Stimulated activated CD8-positive, alpha-beta memory T cell treated with anti-CD3 and anti-CD28 coated beads, Interleukin-4, amount 100 ng/mL, for 1 hour (primary cell): Measurements from ENCODE around the gene CDC123.
A peak's percentile ranks its signal among the peaks of the same experiment; 100 is the strongest.
"Not testable (repeated sequence)": the region's sequence is repeated elsewhere in the genome, so short reads cannot be mapped to it uniquely, and the experiment has no call there.

Experiments
- DNase-seq, 2 donors: peaks; one replicate each; pipeline ENCODE4 v3.0.0-alpha.2; 2020; ENCODE audit warnings: low read depth in 2 of 2, low spot score in 1 of 2

CDC123 gene

DNA sequence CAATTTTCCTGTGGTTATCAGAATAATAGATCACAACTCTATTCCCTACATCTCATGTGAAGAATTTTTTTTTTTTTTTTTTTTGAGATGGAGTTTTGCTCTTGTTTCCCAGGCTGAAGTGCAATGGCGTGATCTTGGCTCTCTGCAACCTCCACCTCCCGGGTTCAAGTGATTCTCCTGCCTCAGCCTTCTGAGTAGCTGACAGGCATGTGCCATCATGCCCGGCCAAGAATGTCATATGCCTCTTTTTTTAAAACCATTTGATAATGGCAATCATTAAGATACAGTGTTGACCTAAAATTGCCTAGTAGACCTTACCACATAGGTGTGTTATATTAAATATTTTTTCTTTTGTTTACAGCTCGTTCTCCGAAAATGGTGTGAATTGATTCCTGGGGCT, 38.7 kb downstream of the CDC123 start:
- not testable (repeated sequence) for DNase-seq

DNA sequence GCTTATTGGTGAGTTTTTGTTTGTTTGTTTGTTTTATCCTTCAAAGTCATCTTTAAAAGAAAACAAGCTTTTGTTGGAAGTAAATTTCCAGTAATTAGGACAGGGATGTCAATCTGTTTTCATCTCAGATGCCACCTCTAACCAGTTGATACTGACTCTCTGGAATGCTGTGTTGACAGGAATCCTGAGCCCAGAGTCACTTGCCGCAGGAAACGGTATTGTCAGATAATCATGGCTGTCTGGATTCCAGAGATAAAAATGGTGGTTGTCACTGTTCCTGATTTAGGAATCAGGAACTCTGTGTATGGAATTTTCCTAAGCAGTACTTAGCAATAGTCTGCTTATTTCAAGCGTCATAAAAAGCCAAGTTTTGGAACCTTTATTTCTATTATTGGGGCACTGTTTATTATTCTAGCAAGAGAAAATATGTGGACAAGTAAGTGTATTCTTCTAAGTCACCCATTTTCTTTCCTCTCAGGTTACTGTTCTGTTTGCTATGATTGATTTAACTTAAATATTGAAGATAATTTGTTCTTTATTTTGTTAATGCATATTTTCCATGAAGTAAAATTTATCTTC, 39.2 kb downstream of the CDC123 start:
- DNase-seq: no peak

DNA sequence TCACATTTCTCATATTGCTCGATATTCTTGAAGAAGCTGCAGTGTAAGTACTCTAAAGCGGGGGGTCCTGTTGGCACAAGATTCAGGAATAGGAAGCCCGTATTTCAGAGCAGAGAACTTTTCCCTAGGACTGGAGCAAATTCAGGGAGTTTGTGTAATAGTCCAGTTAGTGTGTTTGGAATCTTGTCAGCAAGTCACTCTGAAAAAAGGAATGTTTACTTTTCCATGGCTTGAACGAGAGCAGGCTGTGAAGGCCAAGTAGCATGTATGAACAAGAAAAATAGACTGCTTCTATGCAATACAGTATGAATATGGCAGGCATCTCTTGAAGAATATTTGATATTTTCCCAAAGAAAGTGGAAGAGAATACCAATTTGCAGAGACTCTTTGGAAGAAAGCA, 39.8 kb downstream of the CDC123 start:
- no peak for DNase-seq

DNA sequence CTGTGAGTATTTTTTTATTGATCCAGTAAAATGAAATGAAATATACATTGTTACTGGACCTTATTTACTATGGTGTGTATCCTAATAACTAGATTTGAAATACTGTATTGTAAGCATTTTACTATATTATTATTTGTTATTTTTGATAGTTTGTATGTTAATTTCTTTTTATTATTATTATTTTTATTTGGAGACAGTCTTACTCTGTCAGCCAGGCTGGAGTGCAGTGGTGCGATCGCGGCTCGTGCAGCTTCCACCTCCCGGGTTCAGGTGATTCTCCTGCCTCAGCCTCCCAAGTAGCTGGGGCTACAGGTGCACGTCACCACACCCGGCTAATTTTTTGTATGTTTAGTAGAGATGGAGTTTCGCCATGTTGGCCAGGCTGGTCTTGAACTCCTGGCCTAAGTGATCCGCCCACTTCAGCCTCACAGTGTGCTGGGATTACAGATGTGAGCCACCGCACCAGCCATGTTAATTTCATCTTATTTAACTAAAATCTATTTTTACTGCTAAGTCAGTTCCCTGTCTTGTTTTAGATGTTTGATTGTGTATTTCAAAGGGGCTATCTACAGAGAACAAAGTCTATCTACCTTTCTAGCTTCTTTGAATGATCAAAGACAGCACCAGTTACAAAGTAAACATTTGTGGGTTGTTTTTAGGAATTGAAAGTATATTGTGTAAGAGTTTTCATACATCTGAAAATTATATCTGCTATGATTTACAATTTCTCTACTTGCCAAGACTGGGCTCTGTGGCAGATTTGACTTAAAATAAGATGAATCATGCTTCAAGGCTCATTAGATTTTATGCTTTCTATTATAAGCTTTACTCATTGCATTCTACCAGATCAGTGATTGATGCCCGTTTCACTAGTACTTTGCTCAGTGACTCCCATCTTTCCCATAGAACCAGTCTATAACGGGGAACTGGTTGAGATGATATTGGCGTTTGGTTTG, 41.6 kb downstream of the CDC123 start:
- DNase-seq: no peak

DNA sequence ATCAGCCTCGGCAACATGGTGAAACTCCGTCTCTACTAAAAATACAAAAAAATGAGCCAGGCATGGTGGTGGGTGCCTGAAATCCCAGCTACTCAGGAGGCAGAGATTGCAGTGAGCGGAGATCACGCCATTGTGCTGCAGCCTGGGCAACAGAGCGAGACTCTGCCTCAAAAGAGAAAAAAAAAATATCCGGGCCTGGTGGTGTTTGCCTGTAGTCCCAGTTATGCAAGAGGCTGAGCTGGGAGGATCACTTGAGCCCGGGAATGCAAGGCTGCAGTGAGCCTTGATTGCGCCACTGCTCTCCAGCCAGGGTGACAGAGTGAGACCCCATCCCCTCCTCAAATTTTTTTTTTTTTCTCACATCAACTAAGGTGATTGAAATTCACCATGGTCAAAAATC, 42.8 kb downstream of the CDC123 start:
- no peak for DNase-seq

DNA sequence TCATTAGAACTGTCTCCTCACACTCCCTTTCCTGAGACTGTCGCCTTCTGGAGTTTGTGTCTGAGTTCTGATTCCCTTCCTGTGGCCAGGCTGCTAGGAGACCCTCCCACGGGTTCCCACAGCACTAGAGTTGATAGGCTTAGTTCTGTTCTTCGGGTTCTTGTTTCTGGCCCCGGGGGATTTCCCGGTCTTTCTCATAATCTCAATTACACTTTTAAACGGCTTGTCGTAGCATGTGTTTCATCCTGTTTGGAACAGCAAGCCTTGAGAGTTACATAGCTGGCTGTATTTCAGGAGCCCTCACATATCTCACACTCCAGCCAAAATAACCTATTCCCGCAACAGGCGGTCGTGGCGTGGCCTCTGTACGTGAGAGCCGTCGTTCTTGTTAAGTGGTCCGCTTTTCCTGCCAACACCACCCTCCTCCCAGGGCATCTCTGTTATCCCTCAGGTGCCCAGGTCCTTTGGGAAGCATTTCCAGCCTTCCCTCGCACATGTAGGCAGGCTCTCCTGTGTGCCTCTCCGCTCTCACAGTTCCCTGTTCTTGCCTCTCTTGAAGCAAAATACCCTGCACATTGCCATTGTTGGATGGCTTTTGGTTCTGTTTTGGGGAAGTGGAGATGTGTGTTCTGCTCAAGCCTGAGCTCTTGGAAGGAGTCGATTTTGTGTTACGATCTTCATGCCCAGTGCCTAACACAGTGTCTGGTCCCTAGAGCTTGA, 46.0 kb downstream of the CDC123 start:
- no peak for DNase-seq

DNA sequence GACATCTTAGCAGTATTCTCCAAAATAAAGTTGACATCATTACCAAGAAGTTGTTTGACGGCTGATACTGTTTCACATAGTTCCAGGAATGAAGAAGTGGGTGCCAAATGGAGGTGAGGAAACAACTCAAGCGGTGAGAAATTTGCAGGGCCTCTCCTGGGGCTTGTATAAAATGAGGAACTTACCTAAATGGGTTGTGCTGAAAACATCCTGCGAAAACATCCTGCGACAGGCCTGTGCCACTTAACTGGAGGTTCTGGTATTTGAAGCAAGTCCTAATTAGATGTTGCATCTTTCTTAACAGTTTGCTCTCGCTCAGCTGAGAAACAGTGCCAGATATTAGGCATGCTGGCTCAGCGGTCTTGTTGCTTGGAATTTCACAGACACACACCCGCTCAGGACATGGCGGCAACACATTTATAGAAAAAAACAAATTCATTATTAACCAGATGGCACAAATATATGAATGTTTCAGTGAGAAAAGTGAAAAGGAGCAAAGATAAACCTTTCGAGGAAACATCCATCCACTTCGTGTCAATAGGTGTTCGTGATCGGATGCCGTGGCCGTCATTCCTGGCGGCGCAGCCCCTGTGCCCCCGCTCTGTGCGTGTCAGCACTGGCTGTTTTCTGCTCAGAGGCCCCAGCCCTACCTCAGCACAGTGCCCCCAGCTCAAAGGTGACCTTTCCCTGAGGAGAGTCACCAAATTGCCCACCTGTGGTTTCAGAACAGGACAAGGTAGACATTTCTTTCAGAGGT, 48.1 kb downstream of the CDC123 start:
- DNase-seq: no peak

DNA sequence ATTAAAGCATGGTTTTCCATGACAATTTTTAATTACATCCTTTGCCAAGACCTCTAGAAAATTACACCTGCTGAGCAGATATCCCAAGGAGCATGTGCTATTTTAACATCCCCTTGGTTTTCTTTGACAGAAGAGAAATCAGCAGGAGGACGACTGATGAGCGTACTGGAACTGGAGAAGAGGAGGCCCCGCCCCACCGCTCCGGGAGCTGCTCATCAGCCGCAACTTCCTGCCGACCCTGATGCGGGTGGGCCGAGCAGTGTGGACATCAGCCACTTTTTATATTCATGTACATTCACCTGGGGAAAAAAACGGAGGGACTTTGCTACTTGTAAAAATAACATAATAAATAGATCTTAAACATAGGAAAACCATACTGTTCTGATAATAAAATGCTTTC, 54.2 kb downstream of the CDC123 start:
- no peak for DNase-seq

DNA sequence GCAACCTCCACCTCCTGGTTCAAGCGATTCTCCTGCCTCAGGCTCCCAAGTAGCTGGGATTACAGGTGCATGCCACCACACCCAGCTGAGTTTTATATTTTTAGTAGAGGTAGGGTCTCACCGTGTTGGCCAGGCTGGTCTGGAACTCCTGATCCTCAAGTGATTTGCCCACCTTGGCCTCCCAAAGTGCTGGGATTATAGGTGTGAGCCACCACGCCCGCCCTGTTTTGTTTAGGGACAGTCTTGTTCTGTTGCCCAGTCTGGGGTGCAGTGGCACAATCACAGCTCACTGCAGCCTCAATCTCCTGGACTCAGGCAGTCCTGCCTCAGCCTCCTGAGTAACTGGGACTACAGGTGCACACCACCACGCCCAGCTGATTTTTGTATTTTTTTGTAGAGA, 54.7 kb downstream of the CDC123 start:
- DNase-seq: not testable (repeated sequence)

DNA sequence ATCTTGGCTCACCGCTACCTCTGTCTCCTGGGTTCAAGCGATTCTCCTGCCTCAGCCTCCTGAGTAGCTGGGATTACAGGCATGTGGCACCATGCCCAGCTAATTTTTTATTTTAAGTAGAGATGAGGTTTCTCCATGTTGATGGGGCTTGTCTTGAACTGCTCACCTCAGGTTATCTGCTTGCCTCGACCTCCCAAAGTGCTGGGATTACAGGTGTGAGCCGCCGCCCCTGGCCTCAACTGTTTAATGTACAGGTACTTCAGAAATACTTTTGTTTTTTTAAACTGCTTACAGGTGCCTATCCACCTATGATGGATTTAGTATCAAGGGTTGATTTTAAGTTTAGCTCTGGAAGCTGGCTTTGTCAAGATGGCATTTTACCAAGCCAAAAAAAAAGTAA, 55.6 kb downstream of the CDC123 start:
- no peak for DNase-seq

DNA sequence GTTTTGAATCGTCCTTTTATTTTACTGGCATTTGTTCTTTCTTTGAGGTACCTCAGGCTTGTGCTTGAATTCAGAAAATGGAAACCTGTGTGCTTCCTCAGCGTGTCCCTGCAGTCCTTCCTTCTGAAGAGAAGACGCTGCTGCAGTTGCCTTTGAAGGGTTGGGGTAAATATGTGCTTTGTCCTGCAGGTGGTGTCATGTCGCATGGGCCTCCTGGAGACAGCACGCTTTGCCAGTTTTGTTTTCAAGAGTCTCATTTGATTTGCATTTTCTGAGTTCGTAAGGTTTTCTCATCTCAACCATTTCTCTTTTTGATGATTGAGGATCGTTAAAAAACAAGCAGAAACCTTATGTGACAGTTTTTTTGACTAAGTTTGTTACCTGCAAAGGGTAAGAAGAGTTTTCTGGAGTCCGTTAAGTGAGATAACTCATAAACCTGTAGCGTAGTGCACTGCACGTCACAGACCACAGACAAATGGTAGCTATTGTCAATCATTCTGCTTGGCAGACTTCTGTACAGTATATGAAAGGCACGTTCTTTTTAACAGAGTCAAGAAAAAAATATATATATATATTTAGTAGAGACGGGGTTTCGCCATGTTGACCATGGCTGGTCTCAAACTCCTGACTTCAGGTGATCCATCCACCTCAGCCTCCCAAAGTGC, 57.0 kb downstream of the CDC123 start:
- DNase-seq: no peak

DNA sequence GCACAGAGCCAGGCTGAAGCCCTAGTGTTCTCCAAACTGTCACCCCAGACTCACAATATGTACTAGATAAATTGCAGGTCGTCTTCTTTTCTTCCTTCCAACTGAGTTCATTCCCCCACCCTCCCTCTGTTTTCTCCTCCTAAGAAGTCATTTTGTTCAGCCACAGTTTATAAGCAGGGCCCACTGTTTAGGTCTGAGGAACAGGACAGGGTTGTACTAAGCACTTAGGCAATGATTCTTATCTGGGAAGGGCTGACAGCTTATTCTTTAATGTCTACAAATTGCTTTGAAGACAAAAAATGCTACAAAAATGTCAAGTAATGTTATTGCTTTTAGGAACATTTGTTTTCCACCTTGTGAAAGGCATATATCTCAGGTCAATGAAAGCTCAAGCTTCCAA, 59.1 kb downstream of the CDC123 start:
- no peak for DNase-seq

DNA sequence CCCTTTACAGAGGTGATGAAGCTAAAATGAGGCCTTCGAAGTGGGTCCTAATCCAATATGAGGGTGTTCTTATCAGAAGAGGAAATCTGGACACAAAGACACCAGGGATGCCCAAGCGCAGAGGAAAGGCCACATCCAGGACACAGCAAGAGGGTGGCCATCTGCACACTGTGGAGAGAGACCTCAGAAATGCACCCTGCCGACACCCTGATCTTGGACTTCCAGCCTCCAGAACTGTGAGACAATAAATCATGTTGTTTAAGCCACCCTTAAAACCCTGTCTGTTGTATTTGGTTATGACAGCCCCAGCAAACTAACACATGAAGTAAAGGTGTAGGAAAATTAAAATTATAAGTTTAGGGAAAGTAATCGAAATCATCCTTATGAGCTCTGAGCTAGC, 64.0 kb downstream of the CDC123 start:
- no peak for DNase-seq

DNA sequence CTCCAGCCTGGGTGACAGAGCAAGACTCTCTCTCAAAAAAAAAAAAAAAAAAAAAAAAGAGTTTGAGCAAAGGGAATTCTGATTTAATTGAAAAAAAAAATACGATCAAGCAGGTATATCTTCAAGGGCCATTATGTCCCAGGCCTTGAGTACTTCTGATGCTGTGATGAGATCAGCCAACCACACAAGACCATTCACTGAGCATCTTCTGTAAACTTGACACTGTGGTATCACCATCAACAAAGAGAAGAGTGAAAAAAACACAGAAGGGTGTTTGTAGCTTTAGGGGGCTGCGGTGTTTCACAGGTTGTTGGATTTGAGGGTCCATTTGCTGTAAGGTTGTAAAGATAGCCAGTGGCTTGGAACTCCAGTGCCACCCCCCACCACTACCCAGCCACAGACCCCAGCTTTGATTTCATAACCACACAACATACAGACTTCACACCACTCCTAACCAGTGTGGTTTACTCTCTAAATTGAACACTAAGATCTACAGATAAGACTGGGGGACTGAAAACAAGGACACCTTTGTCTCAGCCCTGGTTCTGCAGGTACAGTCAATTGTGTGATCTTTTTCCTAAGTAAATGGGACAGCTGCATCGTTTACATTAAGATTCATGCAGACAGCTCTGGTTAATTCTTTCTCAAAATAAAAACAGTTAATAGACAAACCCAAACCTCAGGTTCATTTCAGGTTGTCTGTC, 66.4 kb downstream of the CDC123 start:
- no peak for DNase-seq

DNA sequence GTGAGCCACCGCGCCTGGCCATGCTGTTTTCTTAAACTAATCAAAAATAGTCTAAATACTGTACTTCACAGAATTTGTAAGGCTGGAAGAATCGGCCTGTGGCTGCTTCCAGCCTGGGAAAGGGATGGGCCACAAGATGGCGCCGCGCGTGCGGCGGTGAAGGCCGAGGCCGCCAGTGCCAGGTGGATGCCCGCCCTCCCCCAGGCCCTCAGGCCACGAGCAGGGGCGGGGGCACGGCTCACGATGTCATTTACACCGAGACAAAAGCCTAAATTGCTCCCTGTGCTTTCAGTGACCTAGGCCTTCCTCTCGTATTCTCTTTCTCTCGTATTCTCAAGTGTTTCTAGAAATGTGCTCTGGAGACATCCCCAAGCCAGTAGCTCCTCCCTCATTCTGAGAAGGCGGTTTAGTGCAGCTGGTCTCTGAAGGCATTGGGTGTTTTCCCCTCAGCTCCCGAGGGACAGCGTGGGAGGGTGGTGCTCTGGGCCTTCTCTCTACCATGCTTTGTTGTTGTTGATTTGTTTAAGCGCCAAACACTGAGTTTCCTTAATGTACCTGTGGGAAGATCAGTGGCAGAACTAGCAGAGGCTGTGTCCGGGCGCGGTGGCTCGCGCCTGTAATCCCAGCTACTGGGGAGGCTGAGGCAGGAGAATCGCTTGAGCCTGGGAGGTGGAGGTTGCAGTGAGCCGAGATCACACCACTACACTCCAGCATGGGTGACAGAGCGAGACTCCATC, 68.4 kb downstream of the CDC123 start:
- peak in 1 of 2 donors; percentile 41 for DNase-seq

DNA sequence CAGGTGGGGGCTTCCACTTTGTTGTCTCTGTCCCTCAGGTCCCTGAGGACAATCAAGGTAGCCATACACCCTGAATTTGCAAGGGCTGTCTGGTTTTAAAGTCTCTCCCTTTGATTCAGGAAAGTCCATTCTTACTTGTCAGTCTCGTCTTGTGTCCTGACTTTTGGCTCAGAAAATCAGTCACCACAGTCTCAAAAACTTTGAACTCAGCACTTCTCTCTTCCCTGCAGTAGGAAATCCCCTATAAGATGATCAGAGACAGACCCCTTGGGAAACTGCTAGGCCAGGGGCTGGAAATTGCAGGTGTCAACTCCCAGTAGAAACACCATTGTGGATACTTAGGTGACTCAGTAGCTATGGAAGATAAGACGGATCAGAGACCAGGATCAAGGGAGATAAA, 73.1 kb downstream of the CDC123 start:
- DNase-seq: no peak

DNA sequence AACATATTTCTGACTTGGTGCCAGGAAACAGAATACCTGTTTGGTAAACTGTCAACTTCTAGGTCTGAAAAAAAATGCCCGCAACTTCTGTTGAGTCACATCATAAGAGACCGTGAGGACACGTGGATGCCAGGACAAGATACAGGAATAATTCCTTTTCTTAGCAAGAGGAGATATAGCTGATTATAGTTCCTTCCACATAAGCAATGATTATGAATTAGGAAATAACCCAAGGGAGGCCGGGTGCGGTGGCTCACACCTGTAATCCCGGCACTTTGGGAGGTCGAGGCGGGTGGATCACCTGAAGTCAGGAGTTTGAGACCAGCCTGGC, 75.2 kb downstream of the CDC123 start:
- DNase-seq: no peak

DNA sequence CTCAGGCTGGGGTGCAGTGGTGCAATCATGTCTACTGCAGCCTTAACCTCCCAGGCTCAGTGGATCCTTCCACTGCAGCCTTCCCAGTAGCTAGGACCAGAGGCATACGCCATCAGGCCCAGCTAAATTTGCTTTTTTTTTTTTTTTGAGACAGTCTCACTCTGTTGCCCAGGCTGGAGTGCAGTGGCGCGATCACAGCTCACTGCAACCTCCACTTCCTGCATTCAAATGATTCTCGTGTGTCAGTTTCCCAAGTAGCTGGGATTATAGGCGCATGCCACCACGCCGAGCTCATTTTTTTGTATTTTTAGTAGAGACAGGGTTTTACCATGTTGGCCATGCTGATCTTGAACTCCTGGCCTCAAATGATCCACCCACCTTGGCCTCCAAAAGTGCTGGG, 81.9 kb downstream of the CDC123 start:
- not testable (repeated sequence) for DNase-seq

DNA sequence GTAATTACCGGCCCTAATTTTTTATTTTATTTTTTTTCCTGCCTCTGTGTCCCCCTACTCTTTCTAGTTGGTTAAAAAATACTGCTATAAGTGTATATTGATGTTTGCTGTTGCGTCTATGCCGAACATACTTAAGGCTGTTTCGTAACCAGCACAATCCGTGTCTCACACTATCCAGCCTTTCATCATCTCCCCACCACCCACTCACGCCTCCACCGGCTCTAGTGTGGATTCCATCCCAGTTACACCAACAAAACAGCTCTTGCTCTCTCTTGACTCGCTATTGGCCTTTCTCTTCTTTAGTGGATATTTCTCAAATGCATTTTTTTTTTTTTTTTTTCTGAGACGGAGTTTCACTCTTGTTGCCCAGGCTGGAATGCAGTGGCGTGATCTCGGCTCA, 83.3 kb downstream of the CDC123 start:
- DNase-seq: no peak

DNA sequence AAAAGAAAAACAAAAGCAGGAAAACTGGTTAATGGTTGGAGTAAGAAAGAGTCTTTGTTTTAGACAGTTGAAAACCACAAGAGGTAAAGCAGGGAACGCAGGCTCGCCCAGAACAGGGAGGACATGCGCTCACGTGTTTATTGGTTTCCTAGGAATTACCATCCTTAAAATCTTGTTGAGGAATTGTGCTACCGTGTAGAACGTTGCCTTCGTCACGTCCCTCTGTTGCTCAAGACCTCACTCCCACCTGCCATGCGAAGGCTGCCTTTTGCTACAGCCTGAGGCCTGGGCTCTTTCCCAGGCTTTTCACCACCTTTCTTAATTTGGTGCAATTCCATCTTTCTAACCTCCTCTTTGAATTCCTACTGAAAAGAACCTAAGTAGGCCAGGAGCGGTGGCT, 91.8 kb downstream of the CDC123 start:
- DNase-seq: no peak
